Smooth muscle cell (in vitro differentiated cells): ENCODE measurements around the gene HOXA13. TPM values are rescaled to one million over a fixed set of nuclear protein-coding genes. Genes with fewer than 3 reads are reported as not detected.
A peak's percentile ranks its signal among the peaks of the same experiment; 100 is the strongest.

Experiments used
- DNase-seq: peaks from one replicate; lab custom pipeline; 2025; ENCODE audit not compliant: unreplicated experiment; lab: John Stamatoyannopoulos, UW
- H2AFZ ChIP-seq: fragments of 200-600 bp; sonication (generic); 2 replicates; pipeline ENCODE4 v1.6.0; 2016; ENCODE audit warnings: antibody characterized with exemption, low read depth, mild to moderate bottlenecking
- H3F3A ChIP-seq: fragments of 200-600 bp; sonication (generic); 2 replicates; pipeline ENCODE4 v1.6.0; 2017; ENCODE audit warnings: antibody characterized with exemption, low read depth
- H3K27ac ChIP-seq: fragments of 200-600 bp; sonication (generic); 2 replicates; pipeline ENCODE4 v1.5.1; 2016; ENCODE audit warnings: low read depth, mild to moderate bottlenecking
- H3K27me3 ChIP-seq: fragments of 200-600 bp; sonication (generic); 2 replicates; pipeline ENCODE4 v1.6.1; 2016; ENCODE audit warnings: low read depth, mild to moderate bottlenecking
- H3K36me3 ChIP-seq: fragments of 200-600 bp; sonication (generic); 2 replicates; pipeline ENCODE4 v1.5.1; 2016; ENCODE audit warnings: low read depth
- H3K4me1 ChIP-seq: fragments of 200-600 bp; sonication (generic); 2 replicates; pipeline ENCODE4 v1.5.1; 2016; ENCODE audit warnings: low read depth
- H3K4me2 ChIP-seq: fragments of 200-600 bp; sonication (generic); 2 replicates; pipeline ENCODE4 v1.6.0; 2016; ENCODE audit warnings: mild to moderate bottlenecking
- H3K4me3 ChIP-seq: fragments of 200-600 bp; sonication (generic); 2 replicates; pipeline ENCODE4 v1.5.1; 2016; ENCODE audit warnings: mild to moderate bottlenecking
- H3K79me2 ChIP-seq: fragments of 200-600 bp; sonication (generic); 2 replicates; pipeline ENCODE4 v1.6.0; 2016; ENCODE audit warnings: low read depth, mild to moderate bottlenecking
- H3K9ac ChIP-seq: fragments of 200-600 bp; sonication (generic); 2 replicates; pipeline ENCODE4 v1.6.0; 2016; ENCODE audit warnings: low read depth
- H3K9me3 ChIP-seq: fragments of 200-600 bp; sonication (generic); replicated peaks from 2 replicates; pipeline ENCODE4 v1.5.1; 2016; ENCODE audit warnings: low read depth
- H4K20me1 ChIP-seq: fragments of 200-600 bp; sonication (generic); 2 replicates; pipeline ENCODE4 v1.6.0; 2016; ENCODE audit warnings: low read depth
- WGBS: methylation state at CpG from one replicate; pipeline ENCODE4 v1.1.7; 2016; ENCODE audit warnings: low lambda C conversion rate; 5-methylcytosine and 5-hydroxymethylcytosine counted together
- polyA plus RNA-seq: library from polyadenylated mRNA; unstranded; fragments of >200 nt; fragmentation: Nextera tagmentation; extraction: Ambion mirVana; gene quantifications from 2 replicates; pipeline ENCODE4 v1.2.1, GENCODE V29; 2016
- total RNA-seq: library from RNA; depleted of rRNA; stranded (reverse); fragments of >200 nt; gene quantifications from 2 replicates; pipeline ENCODE4 v1.2.3, GENCODE V29; 2014
- TF ChIP-seq, protein P1 (sequence below): fragments of 200-600 bp; sonication (generic); IDR thresholded peaks from 2 replicates; pipeline ENCODE4 v1.5.1; 2017; ENCODE audit warnings: borderline replicate concordance, mild to moderate bottlenecking, antibody characterized with exemption; ENCODE audit not compliant: insufficient read depth, poor library complexity, severe bottlenecking

The HOXA13 gene
- total and polyA plus RNA-seq, 2 experiments from 2014 or later: 10.0 to 14.2 TPM

DNA sequence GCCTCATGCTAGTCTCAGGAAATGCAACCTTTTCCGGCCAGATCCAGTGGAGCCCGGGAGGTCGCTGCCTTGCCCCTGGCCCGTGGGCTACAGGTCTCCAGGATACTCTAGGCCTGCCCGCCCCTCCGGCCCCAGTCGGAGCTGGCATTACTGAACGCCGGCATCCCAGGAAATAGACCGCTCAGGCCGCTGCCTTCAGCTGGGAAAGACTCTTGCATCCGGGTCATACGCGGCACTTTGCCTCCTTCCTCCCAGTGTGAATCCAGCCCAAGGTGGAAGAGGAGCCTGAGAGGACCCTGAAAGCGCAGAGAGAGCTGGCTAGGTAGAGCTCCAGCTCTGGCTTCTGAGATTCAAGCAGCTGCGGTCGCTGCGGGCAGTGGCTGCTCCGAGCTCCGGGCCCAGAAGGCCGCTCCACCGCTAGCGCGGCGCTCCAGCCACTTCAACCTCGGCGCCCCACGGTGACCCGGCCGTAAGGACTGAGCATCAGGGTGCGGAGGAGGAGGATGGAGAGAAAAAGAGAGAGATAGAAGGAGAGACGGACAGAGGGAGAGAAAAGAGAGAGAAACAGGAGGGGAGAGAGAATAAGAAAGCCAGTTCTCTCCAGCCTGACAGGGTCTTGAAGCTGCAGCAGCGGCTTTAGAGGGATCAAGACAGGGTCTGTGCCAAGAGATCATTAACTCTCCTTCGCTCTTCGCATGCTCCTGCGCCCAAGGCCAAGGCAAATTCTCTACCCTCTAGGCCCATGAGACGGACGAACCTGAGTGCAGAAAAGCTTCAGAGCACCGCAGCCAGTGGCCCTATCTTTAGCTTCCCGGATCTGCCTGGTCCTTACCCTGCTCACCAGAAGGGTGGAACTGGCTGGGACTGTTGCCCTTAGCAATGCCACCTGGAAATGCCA, 24.0 kb downstream of the HOXA13 start:
- no peaks in the 10 kb centered on the region for H3K36me3 ChIP-seq
- WGBS: 20% methylated on average over 40 of the region's 40 CpGs
- TF ChIP-seq, protein P1, sequence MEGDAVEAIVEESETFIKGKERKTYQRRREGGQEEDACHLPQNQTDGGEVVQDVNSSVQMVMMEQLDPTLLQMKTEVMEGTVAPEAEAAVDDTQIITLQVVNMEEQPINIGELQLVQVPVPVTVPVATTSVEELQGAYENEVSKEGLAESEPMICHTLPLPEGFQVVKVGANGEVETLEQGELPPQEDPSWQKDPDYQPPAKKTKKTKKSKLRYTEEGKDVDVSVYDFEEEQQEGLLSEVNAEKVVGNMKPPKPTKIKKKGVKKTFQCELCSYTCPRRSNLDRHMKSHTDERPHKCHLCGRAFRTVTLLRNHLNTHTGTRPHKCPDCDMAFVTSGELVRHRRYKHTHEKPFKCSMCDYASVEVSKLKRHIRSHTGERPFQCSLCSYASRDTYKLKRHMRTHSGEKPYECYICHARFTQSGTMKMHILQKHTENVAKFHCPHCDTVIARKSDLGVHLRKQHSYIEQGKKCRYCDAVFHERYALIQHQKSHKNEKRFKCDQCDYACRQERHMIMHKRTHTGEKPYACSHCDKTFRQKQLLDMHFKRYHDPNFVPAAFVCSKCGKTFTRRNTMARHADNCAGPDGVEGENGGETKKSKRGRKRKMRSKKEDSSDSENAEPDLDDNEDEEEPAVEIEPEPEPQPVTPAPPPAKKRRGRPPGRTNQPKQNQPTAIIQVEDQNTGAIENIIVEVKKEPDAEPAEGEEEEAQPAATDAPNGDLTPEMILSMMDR: no peak
- H3K9ac ChIP-seq: peak overlapping the region; percentile 45
- peak overlapping the region; percentile 95 for H3K27ac ChIP-seq
- peaks cover 17% of the 10 kb centered on the region for H3K27me3 ChIP-seq
- no peaks in the 10 kb centered on the region for H3K9me3 ChIP-seq
- DNase-seq: no peak
- H4K20me1 ChIP-seq: peaks cover 37% of the 10 kb centered on the region
- peaks cover 86% of the 10 kb centered on the region for H3K79me2 ChIP-seq
- H3K4me1 ChIP-seq: no peaks in the 10 kb centered on the region
- no peaks in the 10 kb centered on the region for H3F3A ChIP-seq
- H3K4me3 ChIP-seq: peak overlapping the region; percentile 67
- H3K4me2 ChIP-seq: peak overlapping the region; percentile 89
- H2AFZ ChIP-seq: no peak overlapping the region

DNA sequence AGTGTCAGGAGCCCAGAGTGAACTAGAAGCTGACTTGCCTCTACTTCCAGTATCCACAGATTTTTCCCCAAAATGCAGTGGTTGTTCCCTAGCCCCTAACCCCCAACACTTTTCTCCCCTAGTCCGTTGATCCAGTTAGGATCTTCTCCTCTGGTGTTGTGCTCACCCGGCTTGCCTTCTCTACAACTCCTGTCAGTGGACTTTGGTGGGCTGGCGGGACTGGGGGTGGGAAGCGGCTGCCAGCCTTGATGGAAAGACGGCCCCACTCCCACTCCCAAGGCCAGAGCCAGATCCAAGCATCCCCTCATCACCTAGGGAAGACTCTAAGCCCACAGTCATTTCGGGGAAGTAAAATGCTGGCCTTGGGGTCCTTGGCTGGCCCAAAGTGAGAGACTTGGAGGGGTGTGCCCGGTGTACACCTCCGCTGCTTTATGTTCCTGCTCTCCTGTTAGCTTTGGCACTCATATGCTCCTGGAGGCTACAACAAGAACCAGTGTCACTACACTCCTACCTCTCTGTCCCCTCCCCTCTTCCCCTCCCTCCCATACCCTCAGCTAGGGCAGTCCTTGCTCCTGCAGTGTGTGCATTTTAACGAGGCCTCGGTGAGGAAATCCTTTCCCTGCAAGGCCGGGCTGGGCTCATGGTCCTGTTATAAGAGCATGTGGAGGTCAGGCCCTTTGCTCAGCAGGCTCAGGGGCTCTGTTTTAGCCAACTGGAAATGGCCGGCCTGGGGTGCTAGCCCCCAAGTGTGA, 24.8 kb downstream of the HOXA13 start:
- Histone ChIP-seq H3K36me3 (no peaks in the 10 kb centered on the region), H3K4me2 (peak overlapping the region; percentile 89), H3F3A (no peaks in the 10 kb centered on the region), H2AFZ (peak overlapping the region; percentile 62), H3K27ac (peak overlapping the region; percentile 95), H3K27me3 (peaks cover 25% of the 10 kb centered on the region), H3K4me1 (no peaks in the 10 kb centered on the region), H3K79me2 (peaks cover 94% of the 10 kb centered on the region), H3K4me3 (peak overlapping the region; percentile 67), H3K9me3 (no peaks in the 10 kb centered on the region), H4K20me1 (peaks cover 40% of the 10 kb centered on the region), H3K9ac (peak overlapping the region; percentile 88)
- TF ChIP-seq, protein P1: no peak
- WGBS: 27% methylated on average over 12 of the region's 12 CpGs
- DNase-seq: no peak

DNA sequence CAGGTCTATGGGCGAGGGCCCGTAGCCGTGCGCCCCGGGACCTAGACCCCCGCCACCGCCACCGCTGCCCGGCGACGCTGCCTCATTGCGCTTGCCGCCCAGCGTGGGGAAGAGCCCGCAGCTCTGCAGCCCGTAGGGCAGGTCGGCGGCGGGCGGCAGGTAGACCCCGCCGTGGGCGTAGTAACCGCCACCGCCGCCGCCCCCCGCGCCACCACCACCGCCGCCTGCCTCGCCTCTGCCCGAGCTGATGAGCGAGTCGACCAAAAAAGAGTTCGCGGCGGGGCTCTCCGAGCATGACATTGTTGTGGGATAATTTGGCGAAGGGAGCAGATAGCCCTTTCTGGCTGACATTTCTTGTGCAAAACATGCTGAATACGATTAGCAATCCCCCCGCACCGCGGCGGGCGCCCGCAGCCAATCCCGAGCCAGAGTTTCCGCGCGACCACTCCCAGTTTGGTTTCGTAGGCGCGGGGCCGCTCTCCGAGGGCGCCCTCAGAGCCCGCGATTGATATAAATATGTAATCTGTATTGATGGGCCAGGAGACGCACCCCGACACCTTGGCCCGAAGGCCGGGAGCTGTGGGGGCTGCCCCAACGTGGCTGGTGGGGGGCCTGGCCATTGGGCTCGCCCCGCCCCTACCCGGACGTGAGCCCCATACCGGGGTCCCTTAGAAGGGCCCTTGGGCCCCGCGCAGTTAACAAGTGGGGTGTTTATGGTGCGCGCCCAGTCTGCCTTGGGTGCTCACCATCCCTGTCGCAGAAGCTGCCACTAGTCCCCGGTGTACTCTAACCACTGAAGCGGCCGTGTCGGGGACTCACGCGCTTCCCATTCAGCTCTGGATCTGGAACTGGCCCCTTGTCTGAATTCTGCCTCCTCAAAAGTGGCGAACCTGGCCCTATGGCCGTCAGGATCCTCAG, 25.7 kb downstream of the HOXA13 start, which contains the start of gene HOXA10:
TSS of gene HOXA10 (minus strand) at position 365 of the 918 bp plus-strand sequence. CDS start at position 351, 14 bp downstream.
- Histone ChIP-seq H3K4me3 (peak within 1 kb of the TSS; percentile 67), H3K27ac (peak within 1 kb of the TSS; percentile 95), H3K36me3 (no peaks in the 10 kb centered on the region), H4K20me1 (peaks cover 40% of the 10 kb centered on the region), H2AFZ (peak within 1 kb of the TSS; percentile 62), H3K27me3 (peaks cover 25% of the 10 kb centered on the region), H3K79me2 (peaks cover 100% of the 10 kb centered on the region), H3K9me3 (no peaks in the 10 kb centered on the region), H3K4me2 (peak within 1 kb of the TSS; percentile 89), H3K4me1 (no peaks in the 10 kb centered on the region), H3K9ac (peak within 1 kb of the TSS; percentile 88), H3F3A (no peaks in the 10 kb centered on the region)
- WGBS: 6% methylated on average over 77 of the region's 82 CpGs
- TF ChIP-seq, protein P1: no peak
- DNase-seq: no peak
